B cell (primary cell): ENCODE data around the gene APP.

ENCODE experiments used
- CTCF ChIP-seq: fragments of 200-600 bp; IDR thresholded peaks from one replicate; pipeline ENCODE4 v1.8.0; 2022; ENCODE audit warnings: antibody characterized with exemption, mild to moderate bottlenecking
- EZH2 ChIP-seq: IDR thresholded peaks from 2 replicates; pipeline ENCODE4 v1.6.1; 2012; ENCODE audit warnings: borderline replicate concordance, low read depth, mild to moderate bottlenecking, moderate library complexity, low read length; ENCODE audit not compliant: insufficient read depth, poor library complexity, severe bottlenecking

- no peak for TF ChIP-seq CTCF
- no peak for TF ChIP-seq EZH2
Observed at GRCh38 chr21:25896501-25897056, 274.0 kb downstream of the APP start.
